Uterine smooth muscle cell (primary cell): ENCODE results near the gene HEBP2. TPM values are rescaled to one million over a fixed set of nuclear protein-coding genes. Genes with fewer than 3 reads are reported as not detected.

ENCODE experiments used
- total RNA-seq: library from RNA; depleted of rRNA; stranded (reverse); fragments of >200 nt; gene quantifications from 2 replicates; pipeline ENCODE4 v1.2.3, GENCODE V29; 2014

The HEBP2 gene
- total RNA-seq: 31.2 and 65.4 TPM in 2 replicates

GRCh38 chr6:138403801-138404665, at the start of gene HEBP2:
HEBP2 (plus strand) TSS chr6:138404223; CDS start chr6:138404496, 273 bp downstream.

GRCh38 chr6:138377844-138378243, 26.2 kb upstream of the HEBP2 start, which contains the start of gene SMIM28:
SMIM28 (plus strand) TSS chr6:138377905; CDS start chr6:138378073, 168 bp downstream.

Other genes starting within 250 kb of the HEBP2 start
- 0.55 and 1.7 TPM in 2 replicates for gene ARFGEF3, start 242.3 kb upstream of the HEBP2 start, total RNA-seq
- not detected in 2 replicates for gene PBOV1, start 185.7 kb upstream of the HEBP2 start, total RNA-seq
- gene SMIM28, start 26.3 kb upstream of the HEBP2 start, total RNA-seq: not detected in 2 replicates
- 1.8 and 3.7 TPM in 2 replicates for gene NHSL1, start 95.3 kb downstream of the HEBP2 start, total RNA-seq